Liver (tissue), 9 donors: ENCODE data around the gene TBL1X. TPM values are rescaled to one million over a fixed set of nuclear protein-coding genes. Genes with fewer than 3 reads are reported as not detected.

Experiments used
- DNase-seq: peaks from one replicate; pipeline ENCODE4 v3.0.0-alpha.2; 2017; ENCODE audit warnings: low spot score
- H3K27ac ChIP-seq, 2 donors: one replicate each; pipeline ENCODE4 v1.7.0; 2013; ENCODE audit warnings: inconsistent platforms in 2 of 2, low read length in 2 of 2, control low read depth in 1 of 2, low read depth in 1 of 2, mild to moderate bottlenecking in 1 of 2
- H3K27me3 ChIP-seq, 4 donors: one replicate each; pipeline versions ENCODE4 v1.6.1 to v1.7.0; 2013; ENCODE audit warnings: low read length in 3 of 4, inconsistent platforms in 1 of 4, mild to moderate bottlenecking in 1 of 4, moderate library complexity in 1 of 4; ENCODE audit not compliant: control insufficient read depth in 4 of 4, insufficient read depth in 4 of 4
- H3K36me3 ChIP-seq, 4 donors: one replicate each; pipeline versions ENCODE4 v1.6.1 to v1.7.0; 2013; ENCODE audit warnings: low read length in 3 of 4, mild to moderate bottlenecking in 3 of 4, low read depth in 1 of 4, moderate library complexity in 1 of 4; ENCODE audit not compliant: control insufficient read depth in 4 of 4, insufficient read depth in 3 of 4
- H3K4me1 ChIP-seq, 4 donors: one replicate each; pipeline versions ENCODE4 v1.6.1 to v1.7.0; 2013; ENCODE audit warnings: low read length in 3 of 4, mild to moderate bottlenecking in 3 of 4, moderate library complexity in 1 of 4; ENCODE audit not compliant: control insufficient read depth in 4 of 4, insufficient read depth in 4 of 4
- H3K4me3 ChIP-seq, 3 donors: one replicate each; pipeline versions ENCODE4 v1.6.1 to v1.7.0; 2013; ENCODE audit warnings: low read length in 3 of 3, control low read depth in 1 of 3, low read depth in 1 of 3, mild to moderate bottlenecking in 1 of 3
- H3K9ac ChIP-seq, 2 donors: one replicate each; pipeline ENCODE4 v1.7.0; 2013; ENCODE audit warnings: low read length in 2 of 2, mild to moderate bottlenecking in 2 of 2, moderate library complexity in 2 of 2, control low read depth in 1 of 2, low read depth in 1 of 2
- H3K9me3 ChIP-seq, 4 donors: one replicate each; pipeline versions ENCODE4 v1.6.1 to v1.7.0; 2013; ENCODE audit warnings: low read length in 3 of 4; ENCODE audit not compliant: control insufficient read depth in 4 of 4
- EGR1 ChIP-seq, 2 donors: IDR thresholded peaks; 2 replicates each; pipeline ENCODE4 v1.6.1; 2016 to 2018; ENCODE audit warnings: antibody characterized with exemption in 2 of 2, low read depth in 2 of 2
- FOXA1 ChIP-seq: IDR thresholded peaks from 2 replicates; pipeline ENCODE4 v1.6.1; 2016; ENCODE audit warnings: antibody characterized with exemption
- FOXA2 ChIP-seq: IDR thresholded peaks from 2 replicates; pipeline ENCODE4 v1.6.1; 2016; ENCODE audit warnings: antibody characterized with exemption
- GABPA ChIP-seq, 2 donors: IDR thresholded peaks in 1 of 2; conservative IDR thresholded peaks in 1 of 2; 2 replicates each; pipeline ENCODE4 v1.6.1; 2016; ENCODE audit warnings: antibody characterized with exemption in 2 of 2, mild to moderate bottlenecking in 1 of 2, moderate library complexity in 1 of 2
- HNF4A ChIP-seq, 2 donors: conservative IDR thresholded peaks; 2 replicates each; pipeline ENCODE4 v1.6.1; 2016; ENCODE audit warnings: antibody characterized with exemption in 2 of 2, mild to moderate bottlenecking in 2 of 2
- JUND ChIP-seq, 2 donors: IDR thresholded peaks; 2 replicates each; pipeline ENCODE4 v1.6.1; 2016; ENCODE audit warnings: antibody characterized with exemption in 2 of 2
- NR2F2 ChIP-seq: IDR thresholded peaks from 2 replicates; pipeline ENCODE4 v1.6.1; 2016; ENCODE audit warnings: antibody characterized with exemption
- RAD21 ChIP-seq, 2 donors: IDR thresholded peaks; 2 replicates each; pipeline ENCODE4 v1.6.1; 2016; ENCODE audit warnings: antibody characterized with exemption in 2 of 2, mild to moderate bottlenecking in 2 of 2
- RXRA ChIP-seq, 2 donors: IDR thresholded peaks; 2 replicates each; pipeline ENCODE4 v1.6.1; 2017 to 2018; ENCODE audit warnings: antibody characterized with exemption in 2 of 2, mild to moderate bottlenecking in 1 of 2
- SP1 ChIP-seq: IDR thresholded peaks from 2 replicates; pipeline ENCODE4 v1.6.1; 2018; ENCODE audit warnings: antibody characterized with exemption, mild to moderate bottlenecking
- YY1 ChIP-seq: IDR thresholded peaks from 2 replicates; pipeline ENCODE4 v1.6.1; 2016; ENCODE audit warnings: antibody characterized with exemption, mild to moderate bottlenecking
- WGBS: extraction: QIAGEN DNeasy Blood & Tissue Kit; methylation state at CpG from one replicate; pipeline ENCODE4 v1.1.7; 2013; 5-methylcytosine and 5-hydroxymethylcytosine counted together
- polyA plus RNA-seq, 2 donors: library from polyadenylated mRNA; stranded (reverse) in 1 of 2; unstranded in 1 of 2; fragments of 200-250 nt in 1 of 2; fragments of >200 nt in 1 of 2; fragmentation: Nextera tagmentation in 1 of 2; extraction: Ambion mirVana in 1 of 2; gene quantifications; one replicate each; pipeline versions ENCODE4 v1.2.1 to v1.2.3, GENCODE V29; 2013 to 2015
- total RNA-seq, 2 donors: library from RNA; depleted of rRNA; stranded (reverse); fragments of >200 nt; gene quantifications; one replicate each; pipeline ENCODE4 v1.2.3, GENCODE V29; 2014
- TF ChIP-seq, protein P1 (sequence below): IDR thresholded peaks from 2 replicates; pipeline ENCODE4 v1.6.1; 2016; ENCODE audit warnings: antibody characterized with exemption
- TF ChIP-seq, protein P2 (sequence below): IDR thresholded peaks from 2 replicates; pipeline ENCODE4 v1.6.1; 2016; ENCODE audit warnings: antibody characterized with exemption, mild to moderate bottlenecking
- TF ChIP-seq, protein P3 (sequence below): fragments of 150-350 bp; IDR thresholded peaks from 2 replicates; pipeline ENCODE4 v1.5.1; 2017; ENCODE audit warnings: improper control_type of control experiment, low read depth, low read length; ENCODE audit not compliant: missing input control
- TF ChIP-seq, protein P4 (sequence below): IDR thresholded peaks from 2 replicates; pipeline ENCODE4 v1.6.1; 2016; ENCODE audit warnings: antibody characterized with exemption
- TF ChIP-seq, protein P5 (sequence below): IDR thresholded peaks from 2 replicates; pipeline ENCODE4 v1.6.1; 2016; ENCODE audit warnings: antibody characterized with exemption
- donor health status: healthy.
- donor health status: healthy.
- donor health status: healthy.
- donor health status: healthy.
- donor health status: healthy.

TBL1X gene
- total and polyA plus RNA-seq, 4 donors: 11.2 to 15.1 (median 11.8) TPM

DNA sequence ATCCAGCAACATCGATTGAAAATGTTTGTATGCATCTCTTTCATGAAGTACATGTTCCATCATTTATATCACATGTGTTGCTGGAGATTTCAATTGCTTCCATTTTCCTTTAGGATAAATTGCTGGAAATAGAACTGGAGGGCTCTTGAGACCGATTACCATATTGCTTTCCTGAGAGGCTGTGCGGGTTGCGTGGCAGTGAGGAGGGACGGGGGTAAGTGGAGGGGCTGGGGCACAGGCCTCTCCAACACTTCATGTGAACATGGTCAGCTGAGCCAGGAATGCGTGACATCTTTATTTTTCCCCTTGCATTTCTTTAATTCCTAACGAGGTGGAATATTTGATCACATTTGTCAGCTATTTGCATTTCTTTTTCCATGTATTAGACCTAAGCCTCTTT, 144.6 kb downstream of the TBL1X start:
- Histone ChIP-seq H3K4me1 (peaks cover 13 to 63% (median 56%) of the 10 kb centered on the region in 4 donors), H3K36me3 (no peaks in the 10 kb centered on the region), H3K4me3 (no peak overlapping the region), H3K27ac (no peak overlapping the region), H3K27me3 (no peaks in the 10 kb centered on the region), H3K9ac (no peak overlapping the region), H3K9me3 (no peaks in the 10 kb centered on the region)
- DNase-seq: no peak
- WGBS: 89% methylated on average over 7 of the region's 7 CpGs
- TF ChIP-seq RXRA (IDR thresholded peaks at IDR 0.05): no peak
- no peak for TF ChIP-seq YY1

DNA sequence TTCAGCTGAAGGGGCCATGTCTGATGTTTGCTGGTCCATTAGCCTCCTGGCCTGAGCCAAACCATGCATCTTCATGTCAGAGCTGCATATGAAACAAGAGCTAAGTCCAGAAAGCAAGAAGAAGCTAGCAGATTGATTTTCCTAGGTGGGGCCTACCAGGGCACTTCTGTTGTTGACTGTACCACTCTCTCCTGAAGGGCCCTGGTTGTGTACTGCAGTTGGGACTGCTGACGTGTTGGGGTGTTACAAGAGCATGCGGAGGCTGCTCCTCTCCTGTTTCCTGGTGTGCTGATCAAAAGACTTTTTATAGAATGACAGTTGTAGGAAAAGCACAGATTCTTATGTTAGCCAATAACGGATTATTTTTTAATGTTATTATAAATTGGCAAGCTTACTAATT, 145.1 kb downstream of the TBL1X start:
- Histone ChIP-seq H3K4me1 (peaks cover 13 to 60% (median 51%) of the 10 kb centered on the region in 4 donors), H3K27me3 (no peaks in the 10 kb centered on the region), H3K36me3 (no peaks in the 10 kb centered on the region), H3K9me3 (no peaks in the 10 kb centered on the region), H3K9ac (no peak overlapping the region), H3K4me3 (no peak overlapping the region), H3K27ac (no peak overlapping the region)
- WGBS: 96% methylated on average over 3 of the region's 3 CpGs
- TF ChIP-seq FOXA2 (no peak), GABPA (IDR thresholded peaks at IDR 0.05 in 1 of 2, conservative IDR thresholded peaks at IDR 0.05 in 1 of 2) (no peak), FOXA1 (no peak), JUND (IDR thresholded peaks at IDR 0.05) (no peak), RXRA (IDR thresholded peaks at IDR 0.05) (no peak), RAD21 (IDR thresholded peaks at IDR 0.05) (no peak), HNF4A (conservative IDR thresholded peaks at IDR 0.05) (no peak), EGR1 (IDR thresholded peaks at IDR 0.05; ENCODE audit: low read depth in 2 of 2) (no peak), SP1 (no peak), NR2F2 (no peak), YY1 (no peak)
- TF ChIP-seq, protein P1, sequence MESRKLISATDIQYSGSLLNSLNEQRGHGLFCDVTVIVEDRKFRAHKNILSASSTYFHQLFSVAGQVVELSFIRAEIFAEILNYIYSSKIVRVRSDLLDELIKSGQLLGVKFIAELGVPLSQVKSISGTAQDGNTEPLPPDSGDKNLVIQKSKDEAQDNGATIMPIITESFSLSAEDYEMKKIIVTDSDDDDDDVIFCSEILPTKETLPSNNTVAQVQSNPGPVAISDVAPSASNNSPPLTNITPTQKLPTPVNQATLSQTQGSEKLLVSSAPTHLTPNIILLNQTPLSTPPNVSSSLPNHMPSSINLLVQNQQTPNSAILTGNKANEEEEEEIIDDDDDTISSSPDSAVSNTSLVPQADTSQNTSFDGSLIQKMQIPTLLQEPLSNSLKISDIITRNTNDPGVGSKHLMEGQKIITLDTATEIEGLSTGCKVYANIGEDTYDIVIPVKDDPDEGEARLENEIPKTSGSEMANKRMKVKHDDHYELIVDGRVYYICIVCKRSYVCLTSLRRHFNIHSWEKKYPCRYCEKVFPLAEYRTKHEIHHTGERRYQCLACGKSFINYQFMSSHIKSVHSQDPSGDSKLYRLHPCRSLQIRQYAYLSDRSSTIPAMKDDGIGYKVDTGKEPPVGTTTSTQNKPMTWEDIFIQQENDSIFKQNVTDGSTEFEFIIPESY: no peak
- TF ChIP-seq, protein P2, sequence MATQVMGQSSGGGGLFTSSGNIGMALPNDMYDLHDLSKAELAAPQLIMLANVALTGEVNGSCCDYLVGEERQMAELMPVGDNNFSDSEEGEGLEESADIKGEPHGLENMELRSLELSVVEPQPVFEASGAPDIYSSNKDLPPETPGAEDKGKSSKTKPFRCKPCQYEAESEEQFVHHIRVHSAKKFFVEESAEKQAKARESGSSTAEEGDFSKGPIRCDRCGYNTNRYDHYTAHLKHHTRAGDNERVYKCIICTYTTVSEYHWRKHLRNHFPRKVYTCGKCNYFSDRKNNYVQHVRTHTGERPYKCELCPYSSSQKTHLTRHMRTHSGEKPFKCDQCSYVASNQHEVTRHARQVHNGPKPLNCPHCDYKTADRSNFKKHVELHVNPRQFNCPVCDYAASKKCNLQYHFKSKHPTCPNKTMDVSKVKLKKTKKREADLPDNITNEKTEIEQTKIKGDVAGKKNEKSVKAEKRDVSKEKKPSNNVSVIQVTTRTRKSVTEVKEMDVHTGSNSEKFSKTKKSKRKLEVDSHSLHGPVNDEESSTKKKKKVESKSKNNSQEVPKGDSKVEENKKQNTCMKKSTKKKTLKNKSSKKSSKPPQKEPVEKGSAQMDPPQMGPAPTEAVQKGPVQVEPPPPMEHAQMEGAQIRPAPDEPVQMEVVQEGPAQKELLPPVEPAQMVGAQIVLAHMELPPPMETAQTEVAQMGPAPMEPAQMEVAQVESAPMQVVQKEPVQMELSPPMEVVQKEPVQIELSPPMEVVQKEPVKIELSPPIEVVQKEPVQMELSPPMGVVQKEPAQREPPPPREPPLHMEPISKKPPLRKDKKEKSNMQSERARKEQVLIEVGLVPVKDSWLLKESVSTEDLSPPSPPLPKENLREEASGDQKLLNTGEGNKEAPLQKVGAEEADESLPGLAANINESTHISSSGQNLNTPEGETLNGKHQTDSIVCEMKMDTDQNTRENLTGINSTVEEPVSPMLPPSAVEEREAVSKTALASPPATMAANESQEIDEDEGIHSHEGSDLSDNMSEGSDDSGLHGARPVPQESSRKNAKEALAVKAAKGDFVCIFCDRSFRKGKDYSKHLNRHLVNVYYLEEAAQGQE: no peak
- TF ChIP-seq, protein P3, sequence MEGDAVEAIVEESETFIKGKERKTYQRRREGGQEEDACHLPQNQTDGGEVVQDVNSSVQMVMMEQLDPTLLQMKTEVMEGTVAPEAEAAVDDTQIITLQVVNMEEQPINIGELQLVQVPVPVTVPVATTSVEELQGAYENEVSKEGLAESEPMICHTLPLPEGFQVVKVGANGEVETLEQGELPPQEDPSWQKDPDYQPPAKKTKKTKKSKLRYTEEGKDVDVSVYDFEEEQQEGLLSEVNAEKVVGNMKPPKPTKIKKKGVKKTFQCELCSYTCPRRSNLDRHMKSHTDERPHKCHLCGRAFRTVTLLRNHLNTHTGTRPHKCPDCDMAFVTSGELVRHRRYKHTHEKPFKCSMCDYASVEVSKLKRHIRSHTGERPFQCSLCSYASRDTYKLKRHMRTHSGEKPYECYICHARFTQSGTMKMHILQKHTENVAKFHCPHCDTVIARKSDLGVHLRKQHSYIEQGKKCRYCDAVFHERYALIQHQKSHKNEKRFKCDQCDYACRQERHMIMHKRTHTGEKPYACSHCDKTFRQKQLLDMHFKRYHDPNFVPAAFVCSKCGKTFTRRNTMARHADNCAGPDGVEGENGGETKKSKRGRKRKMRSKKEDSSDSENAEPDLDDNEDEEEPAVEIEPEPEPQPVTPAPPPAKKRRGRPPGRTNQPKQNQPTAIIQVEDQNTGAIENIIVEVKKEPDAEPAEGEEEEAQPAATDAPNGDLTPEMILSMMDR: no peak
- TF ChIP-seq, protein P4, sequence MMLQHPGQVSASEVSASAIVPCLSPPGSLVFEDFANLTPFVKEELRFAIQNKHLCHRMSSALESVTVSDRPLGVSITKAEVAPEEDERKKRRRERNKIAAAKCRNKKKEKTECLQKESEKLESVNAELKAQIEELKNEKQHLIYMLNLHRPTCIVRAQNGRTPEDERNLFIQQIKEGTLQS: no peak
- TF ChIP-seq, protein P5, sequence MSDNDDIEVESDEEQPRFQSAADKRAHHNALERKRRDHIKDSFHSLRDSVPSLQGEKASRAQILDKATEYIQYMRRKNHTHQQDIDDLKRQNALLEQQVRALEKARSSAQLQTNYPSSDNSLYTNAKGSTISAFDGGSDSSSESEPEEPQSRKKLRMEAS: no peak
- no peak for DNase-seq
